Medulla oblongata (tissue), 1 donor: ENCODE measurements around the gene NUMBL.
"Not testable (repeated sequence)": the region's sequence is repeated elsewhere in the genome, so short reads cannot be mapped to it uniquely, and the experiment has no call there.

ENCODE experiments used
- DNase-seq: peaks from one replicate; pipeline ENCODE4 v3.0.0-alpha.2; 2015; ENCODE audit errors: extremely low spot score

Gene NUMBL

GRCh38 chr19:40630571-40631160 is 59.8 kb downstream of the NUMBL start:
- DNase-seq: no peak

- no peak for DNase-seq
These were observed 61.1 kb downstream of the NUMBL start for GRCh38 chr19:40629346-40629745.

GRCh38 chr19:40627486-40628279 is 62.8 kb downstream of the NUMBL start:
- DNase-seq: no peak

GRCh38 chr19:40626918-40627317 is 63.5 kb downstream of the NUMBL start:
- DNase-seq: no peak

GRCh38 chr19:40625406-40626120 is 64.9 kb downstream of the NUMBL start:
- DNase-seq: no peak

- not testable (repeated sequence) for DNase-seq
These were observed 65.9 kb downstream of the NUMBL start for GRCh38 chr19:40624369-40625153.

GRCh38 chr19:40623403-40624251 is 66.8 kb downstream of the NUMBL start:
- no peak for DNase-seq

GRCh38 chr19:40622773-40623075 is 67.7 kb downstream of the NUMBL start:
- DNase-seq: no peak

- no peak for DNase-seq
These were observed 68.3 kb downstream of the NUMBL start for GRCh38 chr19:40621966-40622772.

- DNase-seq: no peak
These were observed 69.2 kb downstream of the NUMBL start for GRCh38 chr19:40621283-40621682.

GRCh38 chr19:40620161-40620485 is 70.3 kb downstream of the NUMBL start:
- DNase-seq: no peak

- no peak for DNase-seq
These were observed 70.9 kb downstream of the NUMBL start for GRCh38 chr19:40619333-40620160.

- no peak for DNase-seq
These were observed 72.5 kb downstream of the NUMBL start for GRCh38 chr19:40617961-40618360.

GRCh38 chr19:40616941-40617340 is 73.5 kb downstream of the NUMBL start:
- no peak for DNase-seq

GRCh38 chr19:40616178-40616577 is 74.3 kb downstream of the NUMBL start:
- no peak for DNase-seq
